Dedifferentiated amniotic fluid mesenchymal stem cell (primary cell): Measurements from ENCODE around the gene PGM2.
"Not testable (repeated sequence)": the region's sequence is repeated elsewhere in the genome, so short reads cannot be mapped to it uniquely, and the experiment has no call there.

Source experiments
- DNase-seq: peaks from one replicate; pipeline ENCODE4 v3.0.0-alpha.2; 2016; ENCODE audit errors: extremely low spot score

Gene PGM2

DNA sequence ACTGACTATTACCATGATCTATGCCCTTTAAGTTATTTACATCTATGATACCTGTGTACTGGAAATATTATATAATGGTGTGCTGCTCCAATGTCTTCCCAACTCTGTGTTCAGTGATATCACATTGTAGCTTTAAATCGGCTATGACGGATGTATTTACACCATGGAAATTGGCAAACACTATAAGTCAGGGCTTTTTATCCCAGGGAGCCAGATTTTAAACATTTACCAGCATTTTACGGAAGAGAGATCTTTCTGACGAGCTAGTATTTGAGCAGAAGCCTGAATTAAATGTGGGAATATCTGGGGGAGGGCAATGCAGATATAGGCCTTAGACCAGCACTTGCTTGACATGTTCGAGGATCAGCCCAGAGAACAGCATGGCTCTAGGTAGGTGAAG is 7.7 kb upstream of the PGM2 start:
- no peak for DNase-seq

DNA sequence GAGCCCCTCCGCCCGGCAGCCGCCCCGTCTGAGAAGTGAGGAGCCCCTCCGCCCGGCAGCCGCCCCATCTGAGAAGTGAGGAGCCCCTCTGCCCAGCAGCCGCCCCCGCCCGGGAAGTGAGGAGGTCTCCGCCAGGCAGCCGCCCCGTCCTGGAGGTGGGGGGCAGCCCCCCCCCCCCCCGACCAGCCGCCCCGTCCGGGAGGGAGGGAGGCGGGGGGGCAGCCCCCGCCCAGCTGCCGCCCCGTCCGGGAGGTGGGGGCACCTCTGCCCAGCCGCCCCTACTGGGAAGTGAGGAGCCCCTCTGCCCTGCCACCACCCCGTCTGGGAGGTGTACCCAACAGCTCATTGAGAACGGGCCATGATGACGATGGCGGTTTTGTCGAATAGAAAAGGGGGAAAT is 6.0 kb upstream of the PGM2 start:
- DNase-seq, result not testable (repeated sequence)

DNA sequence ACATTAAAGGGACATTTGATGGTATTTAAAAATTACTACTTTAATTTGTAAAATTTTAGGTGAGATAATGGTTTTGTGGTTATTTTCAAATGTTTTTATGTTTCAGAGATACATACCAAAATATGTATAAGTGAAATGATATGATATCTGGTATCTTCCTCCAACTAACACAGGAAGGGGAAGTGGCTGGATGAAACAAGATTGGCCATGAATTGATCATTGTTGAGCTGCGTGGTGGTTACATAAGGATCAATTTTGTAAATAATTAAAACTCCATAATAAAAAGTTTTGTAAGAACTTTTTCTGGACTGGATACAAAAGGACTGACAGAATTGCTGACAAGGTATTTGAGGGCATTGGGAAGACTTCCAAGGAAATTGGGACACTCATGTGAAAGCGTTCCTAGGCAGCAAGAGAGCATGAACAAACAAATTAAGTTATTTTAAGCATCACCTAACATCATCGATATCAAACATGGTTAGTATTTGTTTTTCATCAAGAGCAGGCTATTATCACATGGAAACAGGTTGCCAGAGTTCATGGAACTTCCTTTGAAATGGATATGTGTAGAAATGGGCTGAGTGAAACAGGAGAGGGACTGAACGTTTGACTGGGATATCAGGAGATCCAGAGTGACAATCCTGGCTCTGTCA is 4.4 kb upstream of the PGM2 start:
- no peak for DNase-seq

DNA sequence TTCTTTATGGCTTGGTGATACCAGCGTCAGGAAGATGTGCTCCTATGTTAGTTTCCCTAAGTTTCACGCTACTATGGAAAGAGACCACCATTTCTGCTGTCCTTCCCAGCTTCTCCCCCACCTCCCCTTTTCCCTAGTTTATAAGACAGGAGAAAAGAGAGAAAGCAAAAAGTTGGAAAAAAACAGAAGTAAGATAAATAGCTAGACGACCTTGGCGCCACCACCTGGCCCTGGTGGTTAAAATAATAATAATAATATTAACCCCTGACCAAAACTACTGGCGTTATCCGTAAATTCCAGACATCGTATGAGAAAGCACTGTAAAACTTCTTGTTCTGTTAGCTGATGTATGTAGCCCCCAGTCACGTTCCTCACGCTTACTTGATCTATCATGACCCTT is 985 bp upstream of the PGM2 start:
- DNase-seq, result not testable (repeated sequence)

DNA sequence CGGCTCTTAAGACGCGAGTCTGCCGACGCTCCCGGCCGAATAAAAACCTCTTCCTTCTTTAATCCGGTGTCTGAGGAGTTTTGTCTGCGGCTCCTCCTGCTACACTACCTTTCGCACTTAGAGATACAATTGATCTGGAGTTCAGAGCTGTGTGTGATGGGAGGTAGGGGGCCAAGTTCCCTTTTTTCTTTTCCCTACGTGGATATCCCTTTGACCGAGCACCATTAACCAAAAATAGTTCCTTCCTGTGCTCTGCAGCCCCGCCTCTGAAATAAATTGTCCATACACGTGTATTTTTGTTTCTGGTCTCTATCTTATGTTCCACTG is 555 bp upstream of the PGM2 start:
- DNase-seq, result no peak

DNA sequence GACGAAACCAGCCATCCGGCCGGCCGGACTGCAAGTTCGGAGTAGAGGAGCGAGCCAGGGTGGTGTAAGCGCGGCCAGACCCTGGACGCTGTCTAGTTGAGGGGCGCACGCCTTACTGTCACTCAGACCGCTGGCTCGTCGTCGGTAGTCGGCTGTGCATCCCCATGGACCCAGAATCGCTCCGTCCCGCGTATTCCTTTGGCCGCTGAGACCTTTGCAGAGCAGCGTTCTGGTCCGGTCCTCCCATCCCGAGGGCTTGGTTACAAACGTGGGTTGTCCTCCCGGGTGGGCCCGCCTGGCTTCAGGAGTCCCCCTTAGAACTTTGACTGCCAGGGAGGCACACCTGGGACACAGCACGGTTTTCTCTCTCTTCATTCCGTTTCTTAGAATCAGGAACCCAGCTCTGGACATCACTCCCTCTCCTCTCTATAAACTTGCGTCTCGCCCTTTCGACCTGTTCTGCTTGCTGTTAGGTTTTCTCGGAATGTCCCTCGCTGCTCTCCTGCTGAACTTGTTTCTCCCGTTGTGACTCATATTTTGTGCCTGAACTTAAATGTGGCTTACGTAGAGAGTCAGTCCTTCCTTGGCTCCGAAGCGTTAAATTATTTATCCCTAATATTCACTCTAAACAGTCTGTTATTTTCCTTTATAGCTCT is 672 bp downstream of the PGM2 start:
- no peak for DNase-seq

DNA sequence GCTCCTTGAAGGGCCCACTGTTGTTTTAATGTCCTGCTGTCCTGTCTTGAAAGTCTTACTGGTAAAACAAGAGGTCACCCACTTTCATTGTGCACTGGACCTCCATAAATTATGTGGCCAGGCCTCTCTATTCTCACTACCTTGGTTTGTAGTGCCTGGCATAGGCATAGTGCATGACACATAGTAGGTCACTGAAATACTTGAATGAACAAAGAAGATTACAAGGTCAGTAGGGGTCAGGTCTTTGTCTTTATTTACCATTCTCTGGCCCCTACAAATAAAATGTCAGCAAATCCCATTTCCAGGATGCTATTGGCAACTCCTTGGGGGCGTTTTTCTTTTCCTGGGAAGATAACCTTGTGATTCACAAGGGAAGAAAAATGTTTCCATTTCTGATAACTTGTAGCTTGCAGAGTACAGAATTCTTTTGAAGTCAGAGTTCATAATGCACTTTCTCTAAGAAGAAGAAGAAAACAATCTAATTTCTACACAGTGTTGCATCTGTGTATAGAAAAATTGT is 1.4 kb downstream of the PGM2 start:
- DNase-seq, result no peak

DNA sequence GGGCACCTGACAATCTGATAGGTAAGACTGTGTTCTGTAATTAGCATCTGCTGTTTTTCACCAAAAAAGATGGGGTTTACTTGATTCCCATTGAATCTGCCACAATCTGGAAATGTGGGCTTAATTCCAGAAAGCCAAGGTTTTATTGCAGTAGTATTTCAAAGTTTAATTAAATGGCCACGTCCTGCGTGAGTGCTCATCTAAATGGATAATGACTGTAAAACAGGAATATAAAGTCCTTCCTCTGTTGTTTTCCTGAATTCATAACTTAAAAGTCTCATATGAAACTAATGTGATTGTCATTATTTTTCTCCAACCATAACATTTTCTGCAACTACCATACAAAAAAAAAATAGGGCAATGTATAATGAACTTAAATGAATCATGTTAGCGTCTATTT is 2.4 kb downstream of the PGM2 start:
- no peak for DNase-seq

DNA sequence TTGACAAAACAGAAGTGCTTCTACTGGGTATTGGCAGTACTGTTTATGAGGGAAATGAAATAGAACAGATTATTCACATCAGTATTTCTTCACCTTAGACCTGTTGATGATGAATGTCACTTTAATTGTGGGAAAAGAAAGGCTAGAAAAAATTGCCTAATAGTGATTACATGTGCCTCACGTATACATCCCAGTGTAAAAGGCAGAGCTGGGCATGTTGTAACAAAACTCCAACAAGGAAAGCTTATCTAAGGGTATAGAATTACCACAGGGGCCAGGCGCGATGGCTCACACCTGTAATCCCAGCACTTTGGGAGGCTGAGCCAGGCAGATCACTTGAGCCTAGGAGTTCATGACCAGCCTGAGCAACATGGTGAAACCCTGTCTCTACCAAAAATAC is 4.2 kb downstream of the PGM2 start:
- no peak for DNase-seq

DNA sequence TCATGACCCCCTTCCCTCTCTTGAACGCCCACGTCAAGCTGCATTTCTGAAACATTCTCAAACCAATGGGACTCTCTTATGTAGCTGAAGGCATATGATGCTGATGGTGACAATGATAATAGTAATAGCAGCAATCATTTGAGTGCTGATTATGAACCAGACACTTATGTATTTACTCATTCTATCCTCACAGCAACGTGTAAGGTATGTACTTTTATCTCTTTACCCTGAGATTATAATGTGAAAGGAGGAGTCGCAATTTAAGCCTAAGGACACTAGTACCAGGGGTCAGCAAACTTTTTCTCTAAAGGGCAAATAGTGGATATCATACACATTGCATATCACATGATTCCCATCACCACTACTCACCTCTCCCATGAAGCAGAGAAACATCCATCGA is 8.5 kb downstream of the PGM2 start:
- no peak for DNase-seq

DNA sequence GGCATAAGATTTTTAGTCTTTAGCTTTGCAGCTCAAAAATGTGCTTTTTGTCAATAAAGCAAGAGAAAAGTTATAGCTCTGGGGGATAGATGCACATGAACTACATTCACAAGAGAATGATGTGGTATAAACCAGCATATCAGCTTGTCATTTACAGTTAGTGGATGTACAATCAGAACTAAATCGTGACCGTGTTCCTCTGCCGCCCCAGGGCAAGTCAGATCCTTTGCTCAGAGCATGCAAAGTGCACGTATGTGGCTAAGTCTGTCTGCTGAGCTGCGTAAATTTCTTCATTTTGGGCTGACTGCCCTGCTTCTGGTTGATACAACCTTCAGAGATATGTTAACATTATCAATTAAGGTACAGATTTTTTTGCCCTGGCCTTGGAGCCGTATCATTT is 9.3 kb downstream of the PGM2 start:
- DNase-seq, result no peak

DNA sequence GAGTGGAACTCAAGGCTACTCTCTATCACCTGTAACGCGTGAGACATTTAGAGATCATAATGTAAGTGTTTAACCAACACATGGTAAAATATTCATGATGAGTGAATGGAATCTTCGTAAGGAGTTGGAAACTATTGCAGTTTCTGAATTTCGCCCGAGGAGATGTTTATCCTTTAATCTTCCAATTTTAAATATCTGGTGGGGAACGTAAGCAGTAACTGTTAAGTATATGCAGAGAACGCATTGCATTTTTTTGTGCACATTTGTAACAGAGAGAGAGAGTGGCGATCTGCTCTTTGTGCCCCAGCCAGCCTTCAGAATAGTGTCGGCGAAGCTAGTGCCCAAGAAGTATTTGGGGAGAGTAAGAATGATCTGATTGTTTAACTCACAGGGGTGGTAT is 9.8 kb downstream of the PGM2 start:
- no peak for DNase-seq

DNA sequence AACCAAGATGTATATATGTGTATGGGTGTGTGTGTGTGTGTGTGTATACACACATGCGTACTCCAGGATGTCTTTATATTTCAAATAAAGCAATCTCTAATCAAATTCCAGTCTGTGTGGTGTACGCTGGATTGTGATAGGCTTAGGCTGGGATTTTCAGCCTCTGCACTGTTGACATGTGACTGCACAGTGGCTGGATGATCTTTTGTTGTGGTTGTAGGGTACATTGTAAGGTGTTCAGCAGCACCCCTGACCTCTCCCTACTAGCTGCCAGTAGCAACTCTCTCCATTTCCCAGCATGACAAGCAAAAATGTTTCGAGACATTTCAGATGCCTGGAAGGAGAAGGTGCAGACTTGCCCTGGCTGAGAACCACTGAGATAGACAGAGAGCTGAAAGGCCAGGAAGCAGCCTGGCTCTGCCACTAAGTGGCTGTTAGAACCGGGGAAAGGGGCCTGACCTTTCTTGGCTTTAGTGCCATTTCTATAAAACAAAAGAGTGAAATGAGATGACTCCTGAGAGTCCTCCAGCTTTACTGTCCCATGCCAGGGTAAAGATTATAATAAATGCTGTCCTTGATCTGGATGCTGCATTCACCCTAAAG is 10.5 kb downstream of the PGM2 start:
- DNase-seq, result no peak

DNA sequence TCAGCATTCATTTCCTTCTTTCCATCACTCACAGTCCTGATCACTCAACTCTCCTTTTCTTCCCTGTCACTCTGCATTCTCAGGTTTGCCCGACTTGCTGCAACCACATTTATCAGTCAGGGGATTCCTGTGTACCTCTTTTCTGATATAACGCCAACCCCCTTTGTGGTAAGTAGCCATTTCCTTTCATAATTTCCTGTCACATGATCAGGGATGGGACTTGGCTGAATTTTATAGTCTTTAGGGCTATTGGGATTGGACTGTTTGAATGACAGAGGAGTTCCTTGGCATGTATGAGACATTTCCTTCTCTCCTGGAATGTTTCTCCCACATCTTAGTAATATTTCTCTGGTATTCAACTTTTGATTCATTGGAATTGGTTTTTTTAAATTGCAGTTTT is 11.0 kb downstream of the PGM2 start:
- no peak for DNase-seq

DNA sequence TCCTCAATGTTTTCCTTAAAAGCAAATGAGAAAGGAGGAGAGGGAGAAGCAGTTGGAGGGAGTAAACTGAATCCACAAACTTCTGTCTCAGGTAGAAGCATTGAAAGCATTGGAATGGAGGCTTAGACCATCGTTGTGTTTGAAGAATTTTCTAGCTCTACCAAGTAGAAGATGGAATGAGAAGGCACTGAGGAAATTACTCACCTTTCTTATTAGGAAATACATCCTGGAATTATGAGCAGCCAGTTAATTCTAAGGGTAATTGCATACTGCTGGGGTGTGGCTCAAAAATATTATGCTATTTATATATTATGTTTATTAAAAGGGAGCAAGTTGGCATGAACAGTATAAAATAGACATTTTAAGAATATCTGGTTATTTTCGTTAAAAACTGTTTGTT is 12.9 kb downstream of the PGM2 start:
- no peak for DNase-seq

DNA sequence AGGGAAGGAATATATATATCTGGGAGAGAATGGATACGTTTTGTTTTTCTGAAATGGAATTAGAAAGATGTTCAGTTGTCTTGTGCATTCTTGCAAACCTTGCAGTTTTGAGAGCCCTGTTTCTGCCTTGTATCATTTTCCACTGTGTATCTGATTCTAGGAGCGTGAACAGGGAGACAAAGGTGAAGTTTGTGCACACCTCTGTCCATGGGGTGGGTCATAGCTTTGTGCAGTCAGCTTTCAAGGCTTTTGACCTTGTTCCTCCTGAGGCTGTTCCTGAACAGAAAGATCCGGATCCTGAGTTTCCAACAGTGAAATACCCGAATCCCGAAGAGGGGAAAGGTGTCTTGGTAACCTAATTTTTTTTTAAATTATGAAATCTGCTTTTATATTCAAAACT is 17.7 kb downstream of the PGM2 start:
- DNase-seq, result no peak

DNA sequence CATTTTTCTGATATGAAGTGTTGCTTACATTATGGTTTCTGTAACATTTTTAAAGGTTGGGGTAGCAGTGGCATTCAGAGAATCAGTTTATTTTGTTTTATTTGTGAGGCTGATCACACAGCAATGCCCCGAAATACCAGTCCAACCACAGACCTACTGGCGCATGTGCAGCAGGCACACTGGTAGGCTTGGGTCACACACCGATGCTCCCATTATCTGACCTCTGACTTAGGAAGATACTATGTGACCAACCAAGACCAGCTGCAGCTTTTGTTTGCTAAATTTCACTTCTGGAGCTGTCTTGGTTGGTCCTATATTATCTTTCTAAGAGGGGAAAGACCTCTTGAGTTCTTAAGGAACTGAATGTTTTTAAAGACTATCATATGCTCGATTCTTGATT is 18.7 kb downstream of the PGM2 start:
- no peak for DNase-seq

DNA sequence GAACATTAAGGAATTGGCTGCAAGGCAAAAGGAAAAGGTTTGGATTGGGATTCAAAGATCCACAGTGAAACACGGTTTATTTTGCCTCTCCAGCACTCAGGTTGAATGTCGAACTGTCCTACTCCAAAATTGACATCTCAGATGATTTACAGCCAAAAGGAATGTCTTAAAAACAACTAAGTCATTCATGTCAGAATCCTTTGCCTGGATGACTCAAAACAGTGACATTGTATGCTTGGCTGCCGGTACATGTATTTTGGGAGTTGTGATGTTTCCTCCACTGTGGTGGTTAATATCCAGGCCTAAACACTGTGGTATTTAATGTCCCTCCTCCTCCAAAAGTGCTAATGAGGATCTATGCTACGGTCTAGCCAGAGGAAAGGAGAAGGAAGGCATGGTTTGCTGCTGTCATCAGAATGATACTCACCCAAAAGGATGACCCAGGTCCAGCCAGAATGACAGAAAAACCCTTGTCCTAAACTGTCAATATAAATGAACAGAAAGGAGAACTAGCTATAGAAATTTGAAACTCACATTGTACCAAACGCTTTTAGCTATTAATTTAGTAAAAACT is 20.9 kb downstream of the PGM2 start:
- no peak for DNase-seq

DNA sequence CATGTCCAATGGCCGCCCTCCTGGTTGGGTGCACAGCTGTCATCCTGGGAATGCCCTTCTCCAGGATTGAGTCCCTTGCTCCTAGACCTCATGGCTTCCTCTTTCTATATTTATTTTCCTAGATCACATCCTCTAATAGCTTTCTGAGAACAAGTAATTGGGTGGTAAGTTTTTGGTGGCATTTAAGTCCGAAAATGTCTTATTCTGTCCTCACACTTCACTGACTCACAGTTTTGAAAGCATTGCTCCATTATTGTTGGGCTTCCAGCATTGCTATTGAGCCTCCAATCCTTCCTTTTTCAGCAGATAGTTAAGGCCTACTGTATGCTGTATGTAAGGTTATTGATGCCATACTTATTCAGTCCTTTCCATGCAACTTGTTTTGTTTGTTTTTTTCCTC is 25.9 kb downstream of the PGM2 start:
- no peak for DNase-seq

DNA sequence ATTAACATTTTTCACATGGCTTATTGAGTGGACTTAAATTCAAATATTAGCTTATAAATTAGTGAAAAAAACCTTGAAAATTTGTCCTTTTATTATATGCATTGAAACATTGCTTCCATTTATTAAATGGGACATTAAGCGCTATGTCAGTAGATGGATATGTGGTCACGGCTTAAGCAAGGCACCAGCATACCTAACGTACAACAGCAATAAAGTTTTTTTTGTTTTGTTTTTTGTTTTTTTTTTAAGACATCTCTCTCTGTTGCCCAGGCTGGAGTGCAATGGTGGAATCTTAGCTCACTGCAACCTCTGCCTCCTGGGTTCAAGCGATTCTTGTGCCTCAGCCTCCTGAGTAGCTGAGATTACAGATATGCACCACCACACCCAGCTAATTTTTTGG is 31.6 kb downstream of the PGM2 start:
- no peak for DNase-seq

DNA sequence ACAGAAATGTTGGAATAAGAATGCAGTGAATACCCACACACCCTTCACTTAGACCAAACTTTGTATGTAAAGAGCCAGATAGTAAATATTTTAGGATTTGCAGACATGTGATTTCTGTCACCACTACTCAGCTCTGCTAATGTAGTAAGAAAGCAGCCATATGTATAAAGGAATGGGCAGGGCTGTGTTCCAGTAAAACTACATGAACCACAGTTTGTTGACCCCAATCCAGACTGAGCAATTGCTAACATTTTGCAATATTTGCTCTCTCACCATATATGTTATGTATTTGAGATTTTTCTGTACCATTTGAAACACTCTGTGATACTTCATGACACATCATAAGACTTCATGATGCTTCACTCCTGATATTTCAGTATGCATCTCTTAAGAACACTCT is 32.4 kb downstream of the PGM2 start:
- no peak for DNase-seq

DNA sequence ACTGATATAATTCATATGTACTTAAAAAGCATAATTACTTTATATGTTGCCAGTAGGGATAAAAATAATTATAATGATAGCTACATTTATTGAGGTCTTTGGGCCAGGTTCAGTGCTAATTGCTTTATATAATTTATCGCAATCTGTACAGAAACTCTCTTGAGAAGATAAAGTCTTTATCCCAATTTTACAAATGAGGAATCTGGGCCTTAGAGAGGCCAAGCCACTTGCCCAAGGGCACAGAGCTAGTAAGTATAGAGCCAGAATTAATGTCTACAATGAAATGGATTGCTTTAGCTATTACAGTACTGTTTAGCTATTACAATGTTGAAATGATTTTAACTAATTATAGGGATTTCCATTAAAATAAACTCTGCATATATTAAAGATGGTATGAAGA is 33.8 kb downstream of the PGM2 start:
- no peak for DNase-seq

DNA sequence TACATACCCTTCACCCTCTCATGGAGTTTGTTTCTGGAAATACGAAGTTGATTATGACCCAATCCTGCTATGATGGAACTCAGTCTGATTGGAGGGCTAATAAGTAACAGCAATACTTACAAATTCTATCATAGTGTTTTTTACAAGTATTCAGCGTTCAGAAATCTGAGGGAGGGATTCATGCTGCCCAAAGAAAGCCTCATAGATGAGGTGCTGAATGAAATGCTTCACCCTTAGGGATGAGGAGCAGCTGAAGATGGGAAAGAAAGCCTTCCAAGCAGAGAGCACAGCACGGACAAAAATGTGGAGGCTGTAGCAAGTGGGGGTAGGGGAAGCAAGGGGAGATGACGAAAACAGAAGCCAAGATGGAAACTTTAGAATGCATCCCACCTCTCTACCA is 36.5 kb downstream of the PGM2 start:
- DNase-seq, result no peak
